Hepatocyte (in vitro differentiated cells): Measurements from ENCODE around the gene SPSB1.

ENCODE experiments used
- CTCF ChIP-seq: fragments of 200-600 bp; sonication (generic); IDR thresholded peaks from 2 replicates; pipeline ENCODE4 v1.5.1; 2016; ENCODE audit warnings: antibody characterized with exemption, mild to moderate bottlenecking; ENCODE audit not compliant: poor library complexity
- EZH2 ChIP-seq: fragments of 200-600 bp; sonication (generic); IDR thresholded peaks from 2 replicates; pipeline ENCODE4 v1.6.1; 2016; ENCODE audit warnings: antibody characterized with exemption, mild to moderate bottlenecking, borderline replicate concordance
- EZH2phosphoT487 ChIP-seq: fragments of 200-600 bp; sonication (generic); IDR thresholded peaks from one replicate; pipeline ENCODE4 v1.6.1; 2018; ENCODE audit warnings: antibody characterized with exemption, mild to moderate bottlenecking, low read depth, moderate library complexity; ENCODE audit not compliant: unreplicated experiment, severe bottlenecking

- TF ChIP-seq EZH2 (no peak), CTCF (no peak), EZH2phosphoT487 (no peak)
These were observed 49.5 kb upstream of the SPSB1 start for GRCh38 chr1:9243066-9243739.
